GM12878 (cell line): ENCODE measurements around the gene NSG1. TPM values are rescaled to one million over a fixed set of nuclear protein-coding genes. Genes with fewer than 3 reads are reported as not detected.

Experiments
- ATAC-seq: fragments of 200-7000 bp; cut with Tn5 transposase; 3 replicates; pipeline ENCODE4 v1.9.1; 2020; ENCODE audit warnings: mild to moderate bottlenecking, moderate library complexity
- BruUV-seq: library from RNA; stranded (reverse); fragments of 400-500 nt; replicated peaks from 2 replicates; lab custom pipeline; 2021; lab: Mats Ljungman, UMichigan
- CTCF ChIA-PET: fragments of 300-600 bp; sonication (Branson Sonifier 250); formaldehyde crosslinking; extraction: SDS; loops from one replicate; lab custom pipeline; 2021; ENCODE audit warnings: inconsistent platforms; lab: Yijun Ruan, JAX
- POLR2A ChIA-PET: fragments of 350-600 bp; formaldehyde crosslinking; extraction: SDS; loops from one replicate; lab custom pipeline; 2021; ENCODE audit warnings: inconsistent platforms; lab: Charles Lee
- RAD21 ChIA-PET: fragments of 300-600 bp; sonication (Branson Sonifier 250); formaldehyde crosslinking; loops from one replicate; lab custom pipeline; 2023; ENCODE audit warnings: antibody characterized with exemption; ENCODE audit not compliant: unreplicated experiment; lab: Charles Lee
- SMC1A ChIA-PET: fragments of 300-600 bp; sonication (Branson Sonifier 250); formaldehyde crosslinking; loops from one replicate; lab custom pipeline; 2023; ENCODE audit not compliant: unreplicated experiment, uncharacterized antibody; lab: Charles Lee
- DNase-seq: peaks from one replicate; pipeline ENCODE4 v3.0.0-alpha.2; 2011; ENCODE audit warnings: low read depth, low spot score
- FAIRE-seq: peaks from 3 replicates; lab custom pipeline; 2011; peaks lifted over from hg19 to GRCh38; lab: Jason Lieb, UNC
- H2AFZ ChIP-seq: 2 replicates; pipeline ENCODE4 v1.6.0; 2011; ENCODE audit warnings: low read depth, low read length, control low read depth; ENCODE audit not compliant: control insufficient read depth
- H3K27ac ChIP-seq: 2 replicates; pipeline ENCODE4 v1.5.1; 2011; ENCODE audit warnings: control low read depth; ENCODE audit not compliant: control insufficient read depth, insufficient read depth
- H3K27me3 ChIP-seq, 2 experiments: replicated peaks in 1 of 2; 2 replicates each; pipeline versions ENCODE4 v1.6.0 to v1.6.1; 2011; ENCODE audit warnings: low read length in 1 of 2; ENCODE audit not compliant: control insufficient read depth in 2 of 2, insufficient read depth in 2 of 2
- H3K36me3 ChIP-seq, 2 experiments: 2 replicates each; pipeline ENCODE4 v1.5.1; 2011; ENCODE audit warnings: low read length in 1 of 2; ENCODE audit not compliant: control insufficient read depth in 2 of 2, insufficient read depth in 2 of 2
- H3K4me1 ChIP-seq: 2 replicates; pipeline ENCODE4 v1.6.1; 2011; ENCODE audit warnings: mild to moderate bottlenecking, low read length, moderate library complexity, mixed read lengths; ENCODE audit not compliant: control insufficient read depth, insufficient read depth
- H3K4me2 ChIP-seq: 2 replicates; pipeline ENCODE4 v1.6.0; 2011; ENCODE audit warnings: control low read depth; ENCODE audit not compliant: control insufficient read depth, insufficient read depth
- H3K4me3 ChIP-seq: fragments of 200-600 bp; sonication (generic); 2 replicates; pipeline ENCODE4 v1.5.1; 2016
- H3K79me2 ChIP-seq: 2 replicates; pipeline ENCODE4 v1.6.0; 2011; ENCODE audit warnings: low read length; ENCODE audit not compliant: control insufficient read depth, insufficient read depth
- H3K9ac ChIP-seq: 2 replicates; pipeline ENCODE4 v1.8.0; 2011; ENCODE audit warnings: low read length, control low read depth, mixed read lengths; ENCODE audit not compliant: control insufficient read depth, insufficient read depth
- H3K9me3 ChIP-seq: replicated peaks from 3 replicates; pipeline ENCODE4 v1.5.1; 2011; ENCODE audit warnings: mild to moderate bottlenecking, low read length; ENCODE audit not compliant: control insufficient read depth, insufficient read depth
- H4K20me1 ChIP-seq: 2 replicates; pipeline ENCODE4 v1.6.0; 2011; ENCODE audit not compliant: control insufficient read depth, insufficient read depth
- DPF2 ChIP-seq: fragments of 450-650 bp; IDR thresholded peaks from 2 replicates; pipeline ENCODE4 v1.6.1; 2017; ENCODE audit warnings: mild to moderate bottlenecking
- LARP7 ChIP-seq: fragments of 450-650 bp; IDR thresholded peaks from 2 replicates; pipeline ENCODE4 v1.6.1; 2017; ENCODE audit warnings: mild to moderate bottlenecking
- MYC ChIP-seq: IDR thresholded peaks from 2 replicates; pipeline ENCODE4 v1.6.1; 2011; ENCODE audit warnings: mild to moderate bottlenecking, low read length, moderate library complexity, inconsistent platforms; ENCODE audit not compliant: insufficient read depth, insufficient replicate concordance, insufficient read length, severe bottlenecking
- STAT3 ChIP-seq: IDR thresholded peaks from 2 replicates; pipeline ENCODE4 v1.6.1; 2011; ENCODE audit warnings: low read depth, low read length, improper control_type of control experiment
- ZNF622 ChIP-seq: fragments of 450-650 bp; IDR thresholded peaks from 2 replicates; pipeline ENCODE4 v1.6.1; 2017; ENCODE audit warnings: mild to moderate bottlenecking, inconsistent platforms
- WGBS: methylation state at CpG from one replicate; pipeline ENCODE4 v1.1.6; 2016; ENCODE audit warnings: low lambda C conversion rate; ENCODE audit not compliant: insufficient replicate concordance, insufficient coverage; ENCODE audit errors: missing lambda C conversion rate; 5-methylcytosine and 5-hydroxymethylcytosine counted together
- in situ Hi-C: fragments of 300-500 bp; cut with MboI; formaldehyde crosslinking; loops from 9 replicates; pipeline ENCODE4 v1.14.3; 2018; ENCODE audit warnings: mixed read lengths
- intact Hi-C: fragments of 100-400 bp; cut with micrococcal nuclease; formaldehyde crosslinking; loops from one replicate; pipeline ENCODE4 v1.14.2; 2022; ENCODE audit not compliant: unreplicated experiment
- polyA plus RNA-seq, 11 experiments: library from polyadenylated mRNA; depleted of rRNA in 4 of 11; unstranded in 6 of 11; stranded (reverse) in 5 of 11; fragments of >200 nt; fragmentation: Nextera tagmentation in 4 of 11; fragmentation: Illumina TruSeq in 1 of 11; extraction: Ambion mirVana in 4 of 11; extraction: Trizol in 1 of 11; gene quantifications; 1 replicate in 1 of 11; 2 replicates in 10 of 11; pipeline versions ENCODE4 v1.2.1 to v1.2.3, GENCODE V29; 2011 to 2016; ENCODE audit warnings: inconsistent platforms in 2 of 11, missing spikeins in 2 of 11, low read depth in 1 of 11
- total RNA-seq, 4 experiments: library from RNA; depleted of rRNA in 3 of 4; stranded (reverse); fragments of >200 nt in 3 of 4; fragmentation: Illumina TruSeq in 1 of 4; extraction: Trizol in 1 of 4; gene quantifications; 2 replicates each; pipeline versions ENCODE4 v1.2.1 to v1.2.3, GENCODE V29; 2013 to 2021
- TF ChIP-seq, protein P1 (sequence below): IDR thresholded peaks from 2 replicates; pipeline ENCODE4 v1.6.1; 2012; ENCODE audit warnings: low read depth, low read length, improper control_type of control experiment
- TF ChIP-seq, protein P2 (sequence below): fragments of 150-350 bp; IDR thresholded peaks from 2 replicates; pipeline ENCODE4 v1.6.1; 2014; ENCODE audit warnings: mild to moderate bottlenecking, low read depth, low read length
- TF ChIP-seq, protein P3 (sequence below): IDR thresholded peaks from 2 replicates; pipeline ENCODE4 v1.6.1; 2012; ENCODE audit warnings: improper control_type of control experiment, low read depth, low read length; ENCODE audit not compliant: insufficient replicate concordance
- TF ChIP-seq, protein P4 (sequence below): fragments of 450-650 bp; formaldehyde crosslinking; IDR thresholded peaks from 2 replicates; pipeline ENCODE4 v1.4.0; 2022; ENCODE audit warnings: mild to moderate bottlenecking, moderate library complexity

The NSG1 gene
- total and polyA plus RNA-seq, 10 of the 15 experiments (the other 5 are each of a cell fraction or from before 2014, with no cell fraction given) = 0.03 to 0.19 (median 0.10) TPM; not detected in 5

DNA sequence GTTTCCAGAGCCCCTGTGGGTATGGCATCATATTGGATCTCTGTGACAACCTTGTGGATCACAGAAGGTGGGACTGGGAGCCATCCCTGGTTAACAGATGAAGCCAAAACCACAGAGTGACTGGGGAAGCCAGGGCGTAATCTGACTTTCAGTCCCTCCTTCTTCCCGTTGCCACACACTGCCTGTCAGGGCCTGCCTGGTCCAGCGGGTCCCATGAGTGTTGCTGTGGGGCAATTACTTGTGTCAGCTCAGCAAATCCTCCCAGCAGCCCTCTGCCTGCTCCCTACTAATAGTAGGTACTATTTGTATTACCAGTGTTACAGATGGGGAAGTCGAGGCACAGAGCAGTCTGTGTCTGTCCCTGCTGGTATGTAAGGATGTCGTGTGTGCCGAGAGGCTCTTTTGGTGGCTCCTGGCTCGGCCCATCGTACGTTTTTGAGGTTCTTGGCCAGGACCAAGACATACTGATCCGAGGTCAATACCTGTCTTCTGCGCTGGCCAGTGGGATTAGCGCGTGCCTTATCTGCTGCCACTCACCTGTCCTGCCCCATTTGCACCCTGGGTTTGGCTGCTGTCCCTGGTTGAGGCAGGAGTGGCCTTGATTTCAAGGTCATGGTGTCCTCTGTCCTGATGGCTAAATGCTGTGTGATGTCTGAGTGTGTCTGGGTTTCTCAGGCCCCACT lies 5.7 kb downstream of the NSG1 start:
- no peak overlapping the region for H3K27ac ChIP-seq
- no peak overlapping the region for H3K4me3 ChIP-seq
- no peaks in the 10 kb centered on the region for H3K36me3 ChIP-seq
- POLR2A ChIA-PET = no interaction called here
- in situ Hi-C loops = no loop called here
- CTCF ChIA-PET = no interaction called here
- SMC1A ChIA-PET = no interaction called here
- H3K4me1 ChIP-seq = no peaks in the 10 kb centered on the region
- BruUV-seq = no TSS peak
- no peak overlapping the region for H2AFZ ChIP-seq
- WGBS = 36% methylated on average over 13 of the region's 13 CpGs
- no peak overlapping the region for H3K4me2 ChIP-seq
- RAD21 ChIA-PET = no interaction called here
- intact Hi-C loops = no loop called here
- ATAC-seq = no peak
- peaks cover 0 to 7% of the 10 kb centered on the region in 2 experiments for H3K27me3 ChIP-seq
- no peak for FAIRE-seq
- H3K9ac ChIP-seq = no peak overlapping the region
- no peak for DNase-seq
- H4K20me1 ChIP-seq = no peaks in the 10 kb centered on the region
- no peaks in the 10 kb centered on the region for H3K9me3 ChIP-seq
- no peaks in the 10 kb centered on the region for H3K79me2 ChIP-seq
- TF ChIP-seq MYC (no peak), ZNF622 (no peak), STAT3 (no peak), DPF2 (no peak), LARP7 (no peak)
- TF ChIP-seq, protein P1, sequence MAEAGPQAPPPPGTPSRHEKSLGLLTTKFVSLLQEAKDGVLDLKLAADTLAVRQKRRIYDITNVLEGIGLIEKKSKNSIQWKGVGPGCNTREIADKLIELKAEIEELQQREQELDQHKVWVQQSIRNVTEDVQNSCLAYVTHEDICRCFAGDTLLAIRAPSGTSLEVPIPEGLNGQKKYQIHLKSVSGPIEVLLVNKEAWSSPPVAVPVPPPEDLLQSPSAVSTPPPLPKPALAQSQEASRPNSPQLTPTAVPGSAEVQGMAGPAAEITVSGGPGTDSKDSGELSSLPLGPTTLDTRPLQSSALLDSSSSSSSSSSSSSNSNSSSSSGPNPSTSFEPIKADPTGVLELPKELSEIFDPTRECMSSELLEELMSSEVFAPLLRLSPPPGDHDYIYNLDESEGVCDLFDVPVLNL = no peak
- TF ChIP-seq, protein P2, sequence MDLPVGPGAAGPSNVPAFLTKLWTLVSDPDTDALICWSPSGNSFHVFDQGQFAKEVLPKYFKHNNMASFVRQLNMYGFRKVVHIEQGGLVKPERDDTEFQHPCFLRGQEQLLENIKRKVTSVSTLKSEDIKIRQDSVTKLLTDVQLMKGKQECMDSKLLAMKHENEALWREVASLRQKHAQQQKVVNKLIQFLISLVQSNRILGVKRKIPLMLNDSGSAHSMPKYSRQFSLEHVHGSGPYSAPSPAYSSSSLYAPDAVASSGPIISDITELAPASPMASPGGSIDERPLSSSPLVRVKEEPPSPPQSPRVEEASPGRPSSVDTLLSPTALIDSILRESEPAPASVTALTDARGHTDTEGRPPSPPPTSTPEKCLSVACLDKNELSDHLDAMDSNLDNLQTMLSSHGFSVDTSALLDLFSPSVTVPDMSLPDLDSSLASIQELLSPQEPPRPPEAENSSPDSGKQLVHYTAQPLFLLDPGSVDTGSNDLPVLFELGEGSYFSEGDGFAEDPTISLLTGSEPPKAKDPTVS = no peak
- TF ChIP-seq, protein P3, sequence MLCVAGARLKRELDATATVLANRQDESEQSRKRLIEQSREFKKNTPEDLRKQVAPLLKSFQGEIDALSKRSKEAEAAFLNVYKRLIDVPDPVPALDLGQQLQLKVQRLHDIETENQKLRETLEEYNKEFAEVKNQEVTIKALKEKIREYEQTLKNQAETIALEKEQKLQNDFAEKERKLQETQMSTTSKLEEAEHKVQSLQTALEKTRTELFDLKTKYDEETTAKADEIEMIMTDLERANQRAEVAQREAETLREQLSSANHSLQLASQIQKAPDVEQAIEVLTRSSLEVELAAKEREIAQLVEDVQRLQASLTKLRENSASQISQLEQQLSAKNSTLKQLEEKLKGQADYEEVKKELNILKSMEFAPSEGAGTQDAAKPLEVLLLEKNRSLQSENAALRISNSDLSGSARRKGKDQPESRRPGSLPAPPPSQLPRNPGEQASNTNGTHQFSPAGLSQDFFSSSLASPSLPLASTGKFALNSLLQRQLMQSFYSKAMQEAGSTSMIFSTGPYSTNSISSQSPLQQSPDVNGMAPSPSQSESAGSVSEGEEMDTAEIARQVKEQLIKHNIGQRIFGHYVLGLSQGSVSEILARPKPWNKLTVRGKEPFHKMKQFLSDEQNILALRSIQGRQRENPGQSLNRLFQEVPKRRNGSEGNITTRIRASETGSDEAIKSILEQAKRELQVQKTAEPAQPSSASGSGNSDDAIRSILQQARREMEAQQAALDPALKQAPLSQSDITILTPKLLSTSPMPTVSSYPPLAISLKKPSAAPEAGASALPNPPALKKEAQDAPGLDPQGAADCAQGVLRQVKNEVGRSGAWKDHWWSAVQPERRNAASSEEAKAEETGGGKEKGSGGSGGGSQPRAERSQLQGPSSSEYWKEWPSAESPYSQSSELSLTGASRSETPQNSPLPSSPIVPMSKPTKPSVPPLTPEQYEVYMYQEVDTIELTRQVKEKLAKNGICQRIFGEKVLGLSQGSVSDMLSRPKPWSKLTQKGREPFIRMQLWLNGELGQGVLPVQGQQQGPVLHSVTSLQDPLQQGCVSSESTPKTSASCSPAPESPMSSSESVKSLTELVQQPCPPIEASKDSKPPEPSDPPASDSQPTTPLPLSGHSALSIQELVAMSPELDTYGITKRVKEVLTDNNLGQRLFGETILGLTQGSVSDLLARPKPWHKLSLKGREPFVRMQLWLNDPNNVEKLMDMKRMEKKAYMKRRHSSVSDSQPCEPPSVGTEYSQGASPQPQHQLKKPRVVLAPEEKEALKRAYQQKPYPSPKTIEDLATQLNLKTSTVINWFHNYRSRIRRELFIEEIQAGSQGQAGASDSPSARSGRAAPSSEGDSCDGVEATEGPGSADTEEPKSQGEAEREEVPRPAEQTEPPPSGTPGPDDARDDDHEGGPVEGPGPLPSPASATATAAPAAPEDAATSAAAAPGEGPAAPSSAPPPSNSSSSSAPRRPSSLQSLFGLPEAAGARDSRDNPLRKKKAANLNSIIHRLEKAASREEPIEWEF = no peak
- TF ChIP-seq, protein P4, sequence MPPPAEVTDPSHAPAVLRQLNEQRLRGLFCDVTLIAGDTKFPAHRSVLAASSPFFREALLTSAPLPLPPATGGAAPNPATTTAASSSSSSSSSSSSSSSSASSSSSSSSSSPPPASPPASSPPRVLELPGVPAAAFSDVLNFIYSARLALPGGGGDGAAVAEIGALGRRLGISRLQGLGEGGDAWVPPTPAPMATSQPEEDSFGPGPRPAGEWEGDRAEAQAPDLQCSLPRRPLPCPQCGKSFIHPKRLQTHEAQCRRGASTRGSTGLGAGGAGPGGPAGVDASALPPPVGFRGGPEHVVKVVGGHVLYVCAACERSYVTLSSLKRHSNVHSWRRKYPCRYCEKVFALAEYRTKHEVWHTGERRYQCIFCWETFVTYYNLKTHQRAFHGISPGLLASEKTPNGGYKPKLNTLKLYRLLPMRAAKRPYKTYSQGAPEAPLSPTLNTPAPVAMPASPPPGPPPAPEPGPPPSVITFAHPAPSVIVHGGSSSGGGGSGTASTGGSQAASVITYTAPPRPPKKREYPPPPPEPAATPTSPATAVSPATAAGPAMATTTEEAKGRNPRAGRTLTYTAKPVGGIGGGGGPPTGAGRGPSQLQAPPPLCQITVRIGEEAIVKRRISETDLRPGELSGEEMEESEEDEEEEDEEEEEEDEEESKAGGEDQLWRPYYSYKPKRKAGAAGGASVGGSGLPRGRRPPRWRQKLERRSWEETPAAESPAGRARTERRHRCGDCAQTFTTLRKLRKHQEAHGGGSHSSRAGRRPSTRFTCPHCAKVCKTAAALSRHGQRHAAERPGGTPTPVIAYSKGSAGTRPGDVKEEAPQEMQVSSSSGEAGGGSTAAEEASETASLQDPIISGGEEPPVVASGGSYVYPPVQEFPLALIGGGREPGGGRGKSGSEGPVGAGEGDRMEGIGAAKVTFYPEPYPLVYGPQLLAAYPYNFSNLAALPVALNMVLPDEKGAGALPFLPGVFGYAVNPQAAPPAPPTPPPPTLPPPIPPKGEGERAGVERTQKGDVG (CRISPR knock-in tag) = no peak
